Gastrocnemius medialis (tissue), 4 donors: Measurements from ENCODE around the gene TTLL3.

Experiments
- CTCF ChIP-seq, 5 experiments: fragments of 450-650 bp in 3 of 5; fragments of 200-600 bp in 2 of 5; sonication (generic) in 2 of 5; IDR thresholded peaks in 4 of 5; conservative IDR thresholded peaks in 1 of 5; 1 replicate in 4 of 5; 2 replicates in 1 of 5; pipeline ENCODE4 v1.5.1; 2016 to 2019; ENCODE audit warnings: antibody characterized with exemption in 5 of 5, mild to moderate bottlenecking in 3 of 5, moderate library complexity in 3 of 5
- POLR2A ChIP-seq, 2 donors: fragments of 450-650 bp; IDR thresholded peaks; one replicate each; pipeline ENCODE4 v1.6.1; 2017; ENCODE audit warnings: antibody characterized with exemption in 2 of 2, mild to moderate bottlenecking in 2 of 2, moderate library complexity in 2 of 2

GRCh38 chr3:9782770-9783169, 27.3 kb upstream of the TTLL3 start:
- TF ChIP-seq CTCF (IDR thresholded peaks at IDR 0.05 in 4 of 5, conservative IDR thresholded peaks at IDR 0.05 in 1 of 5) (no peak), POLR2A (IDR thresholded peaks at IDR 0.05) (no peak)
